A549 (cell line): ENCODE data around the gene HGF.

Experiments
- CBX8 ChIP-seq: fragments of 200-600 bp; sonication (generic); IDR thresholded peaks from 2 replicates; pipeline ENCODE4 v1.6.1; 2016
- MAZ ChIP-seq: fragments of 150-350 bp; IDR thresholded peaks from 2 replicates; pipeline ENCODE4 v1.6.1; 2014; ENCODE audit warnings: antibody characterized with exemption, low read depth, low read length, borderline replicate concordance
- POLR2A ChIP-seq: IDR thresholded peaks from 2 replicates; pipeline ENCODE4 v1.6.1; 2012; ENCODE audit warnings: mild to moderate bottlenecking, low read length
- RAD21 ChIP-seq, 2 experiments: fragments of >200 bp in 1 of 2; sonication (Bioruptor Twin) in 1 of 2; formaldehyde crosslinking in 1 of 2; IDR thresholded peaks in 1 of 2; conservative IDR thresholded peaks in 1 of 2; 2 replicates in 1 of 2; 3 replicates in 1 of 2; pipeline ENCODE4 v1.6.1; 2012 to 2018; ENCODE audit warnings: inconsistent platforms in 1 of 2
- ZC3H11A ChIP-seq: fragments of 450-650 bp; IDR thresholded peaks from 2 replicates; pipeline ENCODE4 v1.6.1; 2014; ENCODE audit warnings: antibody characterized with exemption, mild to moderate bottlenecking
- TF ChIP-seq, protein P1 (sequence below): IDR thresholded peaks from 2 replicates; pipeline ENCODE4 v1.6.1; 2012

DNA sequence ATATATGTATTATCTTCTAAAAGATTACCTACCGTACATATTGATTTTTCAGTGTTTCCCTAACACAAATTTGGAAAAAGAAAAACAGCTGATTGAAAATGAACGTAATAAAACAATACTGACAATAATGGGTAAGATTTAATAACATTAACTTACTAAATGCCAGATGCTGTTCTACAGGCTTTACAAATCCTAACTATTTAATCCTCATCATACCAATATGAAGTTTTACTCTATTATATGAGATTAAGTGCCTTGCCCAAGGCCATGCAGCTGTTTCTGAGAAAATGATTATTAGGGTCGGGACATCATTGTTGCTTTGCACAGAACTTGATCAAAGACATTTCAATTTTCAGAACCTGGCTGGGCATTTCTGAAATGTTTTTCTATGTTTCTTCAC is 104.6 kb downstream of the HGF start:
- TF ChIP-seq POLR2A (no peak), RAD21 (conservative IDR thresholded peaks at IDR 0.05 in 1 of 2, IDR thresholded peaks at IDR 0.05 in 1 of 2) (no peak), CBX8 (no peak), ZC3H11A (no peak), MAZ (no peak)
- TF ChIP-seq, protein P1, sequence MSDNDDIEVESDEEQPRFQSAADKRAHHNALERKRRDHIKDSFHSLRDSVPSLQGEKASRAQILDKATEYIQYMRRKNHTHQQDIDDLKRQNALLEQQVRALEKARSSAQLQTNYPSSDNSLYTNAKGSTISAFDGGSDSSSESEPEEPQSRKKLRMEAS, result no peak
